ENCODE data around the gene PES1.

PES1 gene

DNA sequence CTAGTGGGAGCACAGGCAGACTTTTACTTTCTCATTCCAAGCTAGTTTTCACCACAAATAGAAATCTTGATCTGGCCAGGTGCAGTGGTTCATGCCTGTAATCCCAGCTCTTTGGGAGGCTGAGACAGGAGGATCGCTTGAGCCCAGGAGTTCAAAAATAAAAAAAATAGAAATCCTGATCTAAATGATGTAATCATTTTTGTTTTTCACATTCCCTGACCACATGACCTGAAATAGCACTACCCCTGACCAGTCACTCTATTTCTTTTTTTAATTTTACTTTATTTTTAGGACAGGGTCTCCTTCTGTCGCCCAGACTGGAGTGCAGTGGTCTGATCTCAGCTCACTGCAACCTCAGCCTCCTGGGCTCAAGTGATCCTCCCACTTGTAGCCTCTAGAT, 13.0 kb upstream of the PES1 start:
- Histone ChIP-seq H2BK12ac (ENCODE audit: low read length) (no peak overlapping the region), H2BK5ac (ENCODE audit: low read depth, low read length, poor library complexity) (no peak overlapping the region), H3K4me3 (ENCODE audit: low read depth, low read length) (no peak overlapping the region), H3K4ac (ENCODE audit: low read depth, low read length) (no peak overlapping the region), H4K91ac (ENCODE audit: low read depth, low read length) (no peak overlapping the region), H4K8ac (ENCODE audit: low read depth, low read length) (no peak overlapping the region), H2BK120ac (ENCODE audit: insufficient read depth, low read length, poor library complexity) (no peak overlapping the region), H3K79me1 (ENCODE audit: low read length) (peaks cover 7% of the 10 kb centered on the region), H3K9ac (ENCODE audit: low read length) (no peak overlapping the region), H2AFZ (ENCODE audit: insufficient read depth, low read length, poor library complexity) (no peak overlapping the region), H3K9me3 (ENCODE audit: insufficient read depth, low read depth, low read length) (no peaks in the 10 kb centered on the region), H3K27ac (ENCODE audit: low read depth, low read length) (no peak overlapping the region), H2AK5ac (ENCODE audit: low read length) (no peak overlapping the region), H3K79me2 (ENCODE audit: control insufficient read depth, insufficient read depth, low read length, poor library complexity) (peaks cover 2% of the 10 kb centered on the region), H3K23ac (ENCODE audit: low read length) (no peak overlapping the region), H3K27me3 (ENCODE audit: insufficient read depth, low read length) (no peaks in the 10 kb centered on the region), H3K4me2 (ENCODE audit: low read length) (no peak overlapping the region), H3K36me3 (ENCODE audit: control insufficient read depth in 1 of 2, insufficient read depth in 2 of 2, low read length in 2 of 2) (no peaks in the 10 kb centered on the region), H3K4me1 (ENCODE audit: control insufficient read depth in 1 of 2, insufficient read depth in 2 of 2, low read length in 2 of 2) (peaks cover 9 to 11% of the 10 kb centered on the region in 2 experiments), H3K18ac (ENCODE audit: low read length) (no peak overlapping the region), H4K12ac (ENCODE audit: low read depth, low read length) (no peak overlapping the region), H3K14ac (ENCODE audit: low read length) (no peak overlapping the region)
- no peak for DNase-seq
- no CpG with 5 or more reads among the region's 2 CpGs for WGBS (ENCODE audit: extremely low coverage, insufficient coverage, insufficient read length)

DNA sequence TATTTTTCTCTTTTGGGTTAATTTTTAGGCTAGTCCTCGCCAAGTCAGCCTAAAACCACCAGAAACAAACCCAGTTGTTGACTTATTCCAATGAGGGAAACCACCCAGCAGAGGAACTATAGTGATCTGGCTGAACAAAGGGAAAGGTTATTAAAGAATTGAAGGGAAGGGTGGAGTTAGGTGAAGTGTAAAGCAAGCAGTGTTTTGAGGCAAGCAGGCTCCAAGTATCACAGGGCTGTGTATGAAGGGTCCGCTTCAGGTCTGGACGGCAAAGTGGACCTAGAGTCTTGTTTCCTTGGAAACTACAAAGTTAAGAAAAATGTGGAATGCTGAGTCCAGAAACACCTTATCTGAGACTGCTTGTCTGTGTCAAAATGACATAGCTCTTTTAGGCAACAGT, 12.1 kb upstream of the PES1 start:
- Histone ChIP-seq H3K4me1 (ENCODE audit: control insufficient read depth in 1 of 2, insufficient read depth in 2 of 2, low read length in 2 of 2) (peaks cover 5% of the 10 kb centered on the region in 2 experiments), H3K9ac (ENCODE audit: low read length) (no peak overlapping the region), H3K4me2 (ENCODE audit: low read length) (no peak overlapping the region), H4K8ac (ENCODE audit: low read depth, low read length) (no peak overlapping the region), H3K4ac (ENCODE audit: low read depth, low read length) (no peak overlapping the region), H3K79me1 (ENCODE audit: low read length) (peaks cover 5% of the 10 kb centered on the region), H2AK5ac (ENCODE audit: low read length) (no peak overlapping the region), H3K27me3 (ENCODE audit: insufficient read depth, low read length) (no peaks in the 10 kb centered on the region), H3K79me2 (ENCODE audit: control insufficient read depth, insufficient read depth, low read length, poor library complexity) (peaks cover 2% of the 10 kb centered on the region), H2AFZ (ENCODE audit: insufficient read depth, low read length, poor library complexity) (no peak overlapping the region), H3K14ac (ENCODE audit: low read length) (no peak overlapping the region), H3K4me3 (ENCODE audit: low read depth, low read length) (no peak overlapping the region), H2BK12ac (ENCODE audit: low read length) (no peak overlapping the region), H4K12ac (ENCODE audit: low read depth, low read length) (no peak overlapping the region), H2BK120ac (ENCODE audit: insufficient read depth, low read length, poor library complexity) (no peak overlapping the region), H3K18ac (ENCODE audit: low read length) (no peak overlapping the region), H4K91ac (ENCODE audit: low read depth, low read length) (no peak overlapping the region), H3K23ac (ENCODE audit: low read length) (no peak overlapping the region), H3K9me3 (ENCODE audit: insufficient read depth, low read depth, low read length) (no peaks in the 10 kb centered on the region), H3K27ac (ENCODE audit: low read depth, low read length) (no peak overlapping the region), H2BK5ac (ENCODE audit: low read depth, low read length, poor library complexity) (no peak overlapping the region), H3K36me3 (ENCODE audit: control insufficient read depth in 1 of 2, insufficient read depth in 2 of 2, low read length in 2 of 2) (no peaks in the 10 kb centered on the region)
- WGBS (ENCODE audit: extremely low coverage, insufficient coverage, insufficient read length) = no CpG with 5 or more reads among the region's 3 CpGs
- no peak for DNase-seq

DNA sequence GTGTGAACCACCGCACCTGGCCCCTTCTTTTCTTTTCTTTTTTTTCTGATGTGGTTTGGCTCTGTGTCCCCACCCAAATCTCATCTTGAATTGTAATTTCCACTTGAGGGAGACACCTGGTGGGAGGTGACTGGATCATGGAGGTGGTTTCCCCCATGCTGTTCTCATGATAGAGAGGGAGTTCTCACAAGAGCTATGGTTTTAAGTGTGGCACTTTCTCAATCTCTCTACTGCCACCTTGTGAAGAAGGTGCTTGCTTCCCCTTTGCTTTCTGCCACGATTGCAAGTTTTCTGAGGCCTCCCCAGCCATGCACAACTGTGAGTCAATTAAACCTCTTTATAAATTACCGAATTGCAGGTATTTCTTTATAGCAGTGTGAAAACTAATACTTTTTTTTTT, 10.3 kb upstream of the PES1 start:
- H3K27me3 ChIP-seq (ENCODE audit: insufficient read depth, low read length) = no peaks in the 10 kb centered on the region
- no peak overlapping the region for H3K14ac ChIP-seq (ENCODE audit: low read length)
- no peak overlapping the region for H2AK5ac ChIP-seq (ENCODE audit: low read length)
- H3K79me2 ChIP-seq (ENCODE audit: control insufficient read depth, insufficient read depth, low read length, poor library complexity) = peaks cover 2% of the 10 kb centered on the region
- H3K79me1 ChIP-seq (ENCODE audit: low read length) = peaks cover 5% of the 10 kb centered on the region
- H3K36me3 ChIP-seq (ENCODE audit: control insufficient read depth in 1 of 2, insufficient read depth in 2 of 2, low read length in 2 of 2) = no peaks in the 10 kb centered on the region
- H3K18ac ChIP-seq (ENCODE audit: low read length) = no peak overlapping the region
- no peak overlapping the region for H4K12ac ChIP-seq (ENCODE audit: low read depth, low read length)
- no peak overlapping the region for H3K9ac ChIP-seq (ENCODE audit: low read length)
- H3K4ac ChIP-seq (ENCODE audit: low read depth, low read length) = no peak overlapping the region
- no peak overlapping the region for H4K8ac ChIP-seq (ENCODE audit: low read depth, low read length)
- no peak overlapping the region for H4K91ac ChIP-seq (ENCODE audit: low read depth, low read length)
- H3K9me3 ChIP-seq (ENCODE audit: insufficient read depth, low read depth, low read length) = no peaks in the 10 kb centered on the region
- H3K4me2 ChIP-seq (ENCODE audit: low read length) = no peak overlapping the region
- H3K4me1 ChIP-seq (ENCODE audit: control insufficient read depth in 1 of 2, insufficient read depth in 2 of 2, low read length in 2 of 2) = peaks cover 2 to 3% of the 10 kb centered on the region in 2 experiments
- WGBS (ENCODE audit: extremely low coverage, insufficient coverage, insufficient read length) = no CpG with 5 or more reads among the region's 3 CpGs
- no peak overlapping the region for H2BK12ac ChIP-seq (ENCODE audit: low read length)
- H2AFZ ChIP-seq (ENCODE audit: insufficient read depth, low read length, poor library complexity) = no peak overlapping the region
- no peak overlapping the region for H3K23ac ChIP-seq (ENCODE audit: low read length)
- DNase-seq = peak in 1 of 2 donors; percentile 59
- H2BK120ac ChIP-seq (ENCODE audit: insufficient read depth, low read length, poor library complexity) = no peak overlapping the region
- no peak overlapping the region for H2BK5ac ChIP-seq (ENCODE audit: low read depth, low read length, poor library complexity)
- H3K4me3 ChIP-seq (ENCODE audit: low read depth, low read length) = no peak overlapping the region
- H3K27ac ChIP-seq (ENCODE audit: low read depth, low read length) = no peak overlapping the region

- Histone ChIP-seq H2BK120ac (ENCODE audit: insufficient read depth, low read length, poor library complexity) (no peak overlapping the region), H3K27ac (ENCODE audit: low read depth, low read length) (no peak overlapping the region), H3K4me2 (ENCODE audit: low read length) (no peak overlapping the region), H3K9ac (ENCODE audit: low read length) (no peak overlapping the region), H3K14ac (ENCODE audit: low read length) (no peak overlapping the region), H3K23ac (ENCODE audit: low read length) (no peak overlapping the region), H3K4me1 (ENCODE audit: control insufficient read depth in 1 of 2, insufficient read depth in 2 of 2, low read length in 2 of 2) (no peaks in the 10 kb centered on the region), H3K79me1 (ENCODE audit: low read length) (peaks cover 2% of the 10 kb centered on the region), H3K4ac (ENCODE audit: low read depth, low read length) (no peak overlapping the region), H3K9me3 (ENCODE audit: insufficient read depth, low read depth, low read length) (no peaks in the 10 kb centered on the region), H2AFZ (ENCODE audit: insufficient read depth, low read length, poor library complexity) (no peak overlapping the region), H3K18ac (ENCODE audit: low read length) (no peak overlapping the region), H2AK5ac (ENCODE audit: low read length) (no peak overlapping the region), H3K36me3 (ENCODE audit: control insufficient read depth in 1 of 2, insufficient read depth in 2 of 2, low read length in 2 of 2) (no peaks in the 10 kb centered on the region), H2BK5ac (ENCODE audit: low read depth, low read length, poor library complexity) (no peak overlapping the region), H3K27me3 (ENCODE audit: insufficient read depth, low read length) (no peaks in the 10 kb centered on the region), H2BK12ac (ENCODE audit: low read length) (no peak overlapping the region), H3K79me2 (ENCODE audit: control insufficient read depth, insufficient read depth, low read length, poor library complexity) (no peaks in the 10 kb centered on the region), H3K4me3 (ENCODE audit: low read depth, low read length) (no peak overlapping the region), H4K8ac (ENCODE audit: low read depth, low read length) (no peak overlapping the region), H4K91ac (ENCODE audit: low read depth, low read length) (no peak overlapping the region), H4K12ac (ENCODE audit: low read depth, low read length) (no peak overlapping the region)
- no CpG with 5 or more reads among the region's 5 CpGs for WGBS (ENCODE audit: extremely low coverage, insufficient coverage, insufficient read length)
- no peak for DNase-seq
These were observed 9.8 kb upstream of the PES1 start for GRCh38 chr22:30601464-30601863.

Measured in trophoblast cell (in vitro differentiated cells and primary cell).